ENCODE results near the gene BFAR. TPM values are rescaled to one million over a fixed set of nuclear protein-coding genes. Genes with fewer than 3 reads are reported as not detected.
"Not testable (repeated sequence)": the region's sequence is repeated elsewhere in the genome, so short reads cannot be mapped to it uniquely, and the experiment has no call there.

BFAR gene
- total RNA-seq, 1 donor from 2014 or later: 67.7 TPM

DNA sequence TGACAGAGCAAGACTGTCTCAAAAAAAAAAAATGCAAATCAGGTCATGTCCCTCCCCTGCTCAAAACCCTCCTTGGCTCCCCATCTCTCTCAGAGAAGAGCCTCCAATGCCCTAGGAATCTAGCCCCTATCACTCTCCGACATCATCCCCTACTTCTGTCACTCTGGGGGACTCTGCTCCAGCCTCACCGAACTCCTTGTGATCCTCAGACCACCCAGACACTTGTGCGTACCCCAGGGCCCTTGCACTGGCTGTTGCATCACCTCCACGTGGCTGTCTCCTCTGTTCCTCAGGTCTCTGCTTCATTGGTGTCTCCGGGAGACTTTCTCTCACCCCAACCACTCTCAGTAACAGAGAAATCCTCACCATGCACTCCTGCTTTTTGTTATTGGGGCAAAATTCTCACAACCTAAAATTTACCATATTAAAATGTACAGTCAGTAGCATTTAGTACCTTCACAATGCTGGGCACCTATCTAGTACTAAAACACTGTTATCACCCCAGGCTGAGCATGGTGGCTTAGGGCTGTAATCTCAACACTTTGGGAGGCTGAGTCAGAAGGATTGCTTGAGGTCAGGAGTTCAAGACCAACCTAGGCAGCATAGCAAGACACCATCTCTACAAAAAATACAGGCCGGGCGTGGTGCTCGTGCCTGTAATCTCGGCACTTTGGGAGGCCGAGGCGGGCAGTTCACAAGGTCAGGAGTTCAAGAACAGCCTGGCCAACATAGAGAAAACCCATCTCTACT is 46.2 kb downstream of the BFAR start:
- peak overlapping the region; percentile 61 for H3K27ac Mint-ChIP-seq (ENCODE audit: unreplicated experiment)
- H3K36me3 Mint-ChIP-seq (ENCODE audit: low read depth): peaks cover 3% of the 10 kb centered on the region
- H3K4me3 Mint-ChIP-seq (ENCODE audit: unreplicated experiment): no peak overlapping the region
- TF ChIP-seq CTCF (IDR thresholded peaks at IDR 0.05): no peak
- no peak for DNase-seq (ENCODE audit: low spot score)
- peaks cover 9% of the 10 kb centered on the region for H3K9me3 Mint-ChIP-seq (ENCODE audit: low read depth)
- H3K27me3 Mint-ChIP-seq (ENCODE audit: low read depth): peaks cover 2% of the 10 kb centered on the region
- H3K4me1 Mint-ChIP-seq (ENCODE audit: low read depth): no peaks in the 10 kb centered on the region

- not testable (repeated sequence) for H3K36me3 Mint-ChIP-seq (ENCODE audit: low read depth); H3K27me3 Mint-ChIP-seq (ENCODE audit: low read depth); H3K9me3 Mint-ChIP-seq (ENCODE audit: low read depth); H3K4me1 Mint-ChIP-seq (ENCODE audit: low read depth); H3K4me3 Mint-ChIP-seq (ENCODE audit: unreplicated experiment); DNase-seq (ENCODE audit: low spot score); H3K27ac Mint-ChIP-seq (ENCODE audit: unreplicated experiment)
Measured at GRCh38 chr16:14680396-14680795, 47.6 kb downstream of the BFAR start.

DNA sequence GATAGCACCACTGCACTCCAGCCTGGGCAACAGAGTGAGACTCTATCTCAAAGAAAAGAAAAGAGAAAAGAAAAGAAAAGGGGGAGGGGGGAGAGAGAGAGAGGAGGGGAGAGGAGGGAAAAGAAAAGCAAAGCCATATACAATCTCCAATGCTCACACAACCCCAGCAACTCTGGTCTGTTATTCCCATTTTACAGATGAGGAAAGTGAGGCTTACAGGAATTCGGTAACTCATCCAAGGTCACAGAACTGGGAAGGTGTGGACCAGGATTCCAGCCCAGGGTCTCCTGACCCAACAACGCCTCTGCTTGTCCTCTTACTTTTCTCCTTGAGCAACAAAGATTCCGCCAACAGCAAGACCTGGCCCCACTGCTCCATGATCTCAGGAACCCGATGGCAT is 48.4 kb downstream of the BFAR start:
- DNase-seq (ENCODE audit: low spot score): no peak
- Mint-ChIP-seq H3K36me3 (ENCODE audit: low read depth) (peaks cover 3% of the 10 kb centered on the region), H3K4me1 (ENCODE audit: low read depth) (no peaks in the 10 kb centered on the region), H3K27me3 (ENCODE audit: low read depth) (peaks cover 2% of the 10 kb centered on the region), H3K9me3 (ENCODE audit: low read depth) (peaks cover 7% of the 10 kb centered on the region), H3K27ac (ENCODE audit: unreplicated experiment) (no peak overlapping the region), H3K4me3 (ENCODE audit: unreplicated experiment) (no peak overlapping the region)
- TF ChIP-seq CTCF (IDR thresholded peaks at IDR 0.05): no peak

- H3K27me3 Mint-ChIP-seq (ENCODE audit: low read depth): peaks cover 2% of the 10 kb centered on the region
- DNase-seq (ENCODE audit: low spot score): no peak
- no peak overlapping the region for H3K4me3 Mint-ChIP-seq (ENCODE audit: unreplicated experiment)
- H3K4me1 Mint-ChIP-seq (ENCODE audit: low read depth): peaks cover 4% of the 10 kb centered on the region
- no peak overlapping the region for H3K27ac Mint-ChIP-seq (ENCODE audit: unreplicated experiment)
- no peaks in the 10 kb centered on the region for H3K9me3 Mint-ChIP-seq (ENCODE audit: low read depth)
- TF ChIP-seq CTCF (IDR thresholded peaks at IDR 0.05): no peak
- H3K36me3 Mint-ChIP-seq (ENCODE audit: low read depth): peaks cover 3% of the 10 kb centered on the region
Measured at GRCh38 chr16:14682121-14682520, 49.4 kb downstream of the BFAR start.

DNA sequence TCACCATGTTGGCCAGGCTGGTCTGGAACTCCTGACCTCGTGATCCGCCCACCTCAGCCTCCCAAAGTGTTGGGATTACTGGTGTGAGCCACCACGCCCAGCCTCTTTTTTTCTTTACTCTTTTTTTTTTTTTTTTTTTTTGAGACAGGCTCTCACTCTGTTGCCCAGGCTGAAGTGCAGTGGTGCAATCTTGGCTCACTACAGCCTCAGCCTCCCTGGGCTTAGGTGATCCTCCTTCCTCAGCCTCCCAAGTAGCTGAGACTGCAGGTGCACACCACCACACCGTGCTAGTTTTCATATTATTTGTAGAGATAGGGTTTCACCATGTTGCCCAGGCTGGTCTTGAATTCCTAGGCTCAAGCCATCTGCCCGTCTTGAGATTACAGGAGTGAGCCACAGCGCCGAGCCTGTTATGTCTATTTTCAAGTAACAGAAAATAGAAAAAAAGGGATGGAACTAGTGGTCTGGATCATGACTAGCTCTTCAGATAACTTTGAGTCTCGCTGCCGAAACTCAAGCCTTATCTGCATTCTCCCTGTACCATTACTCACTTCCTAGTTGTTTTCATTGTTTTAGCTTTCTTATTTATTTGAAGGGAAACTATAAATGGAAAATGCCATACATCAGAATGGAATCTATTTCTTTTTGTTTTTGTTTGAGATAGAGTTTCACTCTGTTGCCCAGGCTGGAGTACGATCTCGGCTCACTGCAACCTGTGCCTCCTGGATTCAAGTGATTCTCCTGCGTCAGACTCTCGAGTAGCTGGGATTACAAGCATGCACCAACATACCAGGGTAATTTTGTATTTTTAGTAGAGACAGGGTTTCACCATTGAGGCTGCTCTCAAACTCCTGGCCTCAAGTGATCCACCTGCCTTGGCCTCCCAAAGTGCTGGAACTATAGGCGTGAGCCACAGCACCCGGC is 53.4 kb downstream of the BFAR start:
- H3K36me3 Mint-ChIP-seq (ENCODE audit: low read depth): not testable (repeated sequence)

GRCh38 chr16:14694129-14694528 is 61.4 kb downstream of the BFAR start, which contains the start of gene PLA2G10:
Gene PLA2G10, minus strand, starts transcription at chr16:14694308. Its CDS starts 79 bp downstream, at chr16:14694229.
- not testable (repeated sequence) for H3K27ac Mint-ChIP-seq (ENCODE audit: unreplicated experiment); H3K36me3 Mint-ChIP-seq (ENCODE audit: low read depth); H3K4me1 Mint-ChIP-seq (ENCODE audit: low read depth); H3K27me3 Mint-ChIP-seq (ENCODE audit: low read depth); DNase-seq (ENCODE audit: low spot score); H3K9me3 Mint-ChIP-seq (ENCODE audit: low read depth); H3K4me3 Mint-ChIP-seq (ENCODE audit: unreplicated experiment)

More for the DNA sequence above, 53.4 kb downstream of the BFAR start:
- not testable (repeated sequence) for H3K27me3 Mint-ChIP-seq (ENCODE audit: low read depth); H3K4me3 Mint-ChIP-seq (ENCODE audit: unreplicated experiment); H3K9me3 Mint-ChIP-seq (ENCODE audit: low read depth); DNase-seq (ENCODE audit: low spot score); H3K4me1 Mint-ChIP-seq (ENCODE audit: low read depth)
- H3K27ac Mint-ChIP-seq (ENCODE audit: unreplicated experiment): peak overlapping the region; percentile 32

DNA sequence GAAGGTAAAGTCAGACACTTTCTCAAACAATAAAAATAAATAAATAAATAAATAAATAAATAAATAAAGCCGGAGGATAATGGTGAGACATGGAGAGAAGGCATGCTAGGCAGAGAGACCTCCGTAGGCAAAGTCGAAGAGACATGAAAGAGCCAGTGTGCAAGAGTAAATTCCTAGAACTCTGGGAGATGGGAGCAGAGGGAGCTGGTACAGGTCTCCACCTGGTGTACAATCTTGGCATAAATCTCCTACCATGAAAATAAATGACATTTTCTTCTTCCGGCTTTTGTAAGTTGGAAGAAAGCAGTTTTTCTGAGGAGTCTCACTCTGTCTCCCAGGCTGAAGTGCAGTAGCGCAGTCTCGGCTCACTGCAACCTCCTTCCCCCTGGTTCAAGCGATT is 69.1 kb downstream of the BFAR start:
- not testable (repeated sequence) for DNase-seq (ENCODE audit: low spot score); H3K4me3 Mint-ChIP-seq (ENCODE audit: unreplicated experiment); H3K9me3 Mint-ChIP-seq (ENCODE audit: low read depth); H3K36me3 Mint-ChIP-seq (ENCODE audit: low read depth); H3K27ac Mint-ChIP-seq (ENCODE audit: unreplicated experiment); H3K4me1 Mint-ChIP-seq (ENCODE audit: low read depth); H3K27me3 Mint-ChIP-seq (ENCODE audit: low read depth)

GRCh38 chr16:14702672-14703071 is 69.9 kb downstream of the BFAR start:
- H3K9me3 Mint-ChIP-seq (ENCODE audit: low read depth): not testable (repeated sequence)

GRCh38 chr16:14703156-14704011 is 70.6 kb downstream of the BFAR start, which contains the start of gene NPIPA3:
Gene NPIPA3, plus strand, starts transcription at chr16:14703411. Its CDS starts 5,533 bp downstream, at chr16:14708944.
- H3K27me3 Mint-ChIP-seq (ENCODE audit: low read depth); H3K9me3 Mint-ChIP-seq (ENCODE audit: low read depth); H3K36me3 Mint-ChIP-seq (ENCODE audit: low read depth); DNase-seq (ENCODE audit: low spot score); H3K4me1 Mint-ChIP-seq (ENCODE audit: low read depth); H3K27ac Mint-ChIP-seq (ENCODE audit: unreplicated experiment); H3K4me3 Mint-ChIP-seq (ENCODE audit: unreplicated experiment): not testable (repeated sequence)

More at GRCh38 chr16:14702672-14703071, 69.9 kb downstream of the BFAR start:
- not testable (repeated sequence) for H3K27ac Mint-ChIP-seq (ENCODE audit: unreplicated experiment); H3K27me3 Mint-ChIP-seq (ENCODE audit: low read depth); H3K4me1 Mint-ChIP-seq (ENCODE audit: low read depth); H3K36me3 Mint-ChIP-seq (ENCODE audit: low read depth); H3K4me3 Mint-ChIP-seq (ENCODE audit: unreplicated experiment); DNase-seq (ENCODE audit: low spot score)
